ENCODE data around the gene HOXD4.

HOXD4 gene

DNA sequence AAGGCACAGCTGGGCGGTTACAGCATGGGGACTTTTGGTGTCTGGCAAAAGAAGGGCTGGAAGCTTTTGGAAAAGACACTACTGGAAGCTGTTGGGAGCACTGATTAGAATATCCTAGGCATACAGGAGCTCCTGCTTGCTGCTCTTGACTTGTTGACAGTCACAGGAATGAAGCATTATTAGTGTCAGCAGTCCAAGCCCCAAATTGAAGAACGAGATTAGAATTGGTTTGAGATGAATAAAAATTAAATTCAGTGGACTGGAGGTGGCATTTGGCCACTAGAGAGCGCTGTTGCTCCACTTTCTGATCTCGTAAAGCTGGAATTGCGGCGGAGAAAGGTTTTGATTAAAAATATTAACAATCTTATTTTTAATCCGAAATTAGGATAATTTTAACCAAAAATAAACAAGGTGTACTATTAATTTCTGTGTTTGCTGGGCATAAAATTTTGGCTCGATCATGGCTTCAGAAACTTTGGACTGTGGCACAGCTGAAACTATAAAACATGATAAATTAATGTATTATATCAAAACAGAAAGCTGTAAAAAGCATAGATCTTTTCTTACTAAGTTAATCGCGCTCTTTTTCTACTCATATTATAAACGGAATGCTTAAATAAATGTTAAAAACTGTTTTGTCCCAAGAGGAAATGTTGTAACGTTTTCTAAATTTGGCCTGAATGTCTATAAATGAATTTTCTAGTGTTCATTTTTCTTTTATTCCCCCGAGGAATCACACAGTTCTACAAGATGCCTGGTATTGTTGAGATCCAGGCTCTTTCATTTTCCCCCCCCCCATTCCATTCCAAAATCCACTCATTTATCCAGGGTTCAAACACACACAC lies 24.2 kb upstream of the HOXD4 start:
- DNase-seq = peak in 5 of 14 donors; percentile 24 to 55 (median 40)

DNA sequence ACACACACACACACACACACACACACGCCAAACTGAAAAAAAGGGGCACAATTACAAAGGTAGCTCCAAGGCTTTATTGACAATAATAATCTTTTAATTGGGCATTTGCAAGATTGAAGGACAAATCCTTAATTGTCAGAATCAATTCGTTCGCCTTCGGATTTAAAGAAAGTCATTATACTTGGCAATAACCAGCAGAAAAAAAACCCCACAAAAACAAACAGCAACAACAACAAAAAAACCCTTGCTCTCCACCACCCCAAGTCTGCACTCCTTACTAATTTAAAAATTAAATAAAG lies 23.6 kb upstream of the HOXD4 start:
- DNase-seq = no peak

DNA sequence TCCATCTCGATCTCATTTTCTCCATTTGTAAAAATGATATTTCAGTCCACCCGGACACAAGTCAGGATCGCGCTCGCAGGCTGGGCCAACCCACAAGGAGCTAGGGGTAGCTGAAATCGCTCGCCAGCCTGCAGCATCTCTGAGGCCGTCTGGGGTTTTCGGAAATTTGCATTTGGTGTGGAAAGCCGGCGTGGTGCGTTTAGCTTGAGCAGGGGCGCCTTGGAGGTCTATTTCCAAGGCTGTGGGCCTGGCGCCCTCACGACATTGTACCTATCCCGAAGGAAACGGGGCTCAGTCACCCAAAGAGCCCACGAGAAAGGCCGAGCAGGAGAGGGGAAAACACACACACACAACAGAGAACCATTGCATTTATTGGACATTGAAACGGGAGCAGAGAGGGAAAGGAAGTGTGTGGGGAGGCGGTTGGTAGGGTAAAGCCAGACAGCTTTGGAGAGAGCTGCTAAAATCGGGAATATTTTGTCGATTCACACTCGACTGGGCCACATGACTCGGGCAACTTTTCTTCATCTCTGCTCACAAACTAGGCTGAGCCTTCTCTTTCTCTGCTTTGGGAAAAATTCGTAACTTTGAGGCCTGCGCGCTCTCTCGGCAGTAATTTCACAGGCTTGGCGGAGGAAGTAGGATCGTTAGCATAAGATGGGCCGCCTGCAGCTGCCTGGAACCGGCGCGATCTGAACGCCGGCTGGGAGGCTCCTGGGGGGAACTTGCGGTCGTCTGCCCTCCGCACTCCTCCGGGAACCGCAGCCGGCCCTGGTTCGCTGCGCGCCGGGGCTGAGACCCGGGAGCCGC lies 23.0 kb upstream of the HOXD4 start:
- no peak for DNase-seq

DNA sequence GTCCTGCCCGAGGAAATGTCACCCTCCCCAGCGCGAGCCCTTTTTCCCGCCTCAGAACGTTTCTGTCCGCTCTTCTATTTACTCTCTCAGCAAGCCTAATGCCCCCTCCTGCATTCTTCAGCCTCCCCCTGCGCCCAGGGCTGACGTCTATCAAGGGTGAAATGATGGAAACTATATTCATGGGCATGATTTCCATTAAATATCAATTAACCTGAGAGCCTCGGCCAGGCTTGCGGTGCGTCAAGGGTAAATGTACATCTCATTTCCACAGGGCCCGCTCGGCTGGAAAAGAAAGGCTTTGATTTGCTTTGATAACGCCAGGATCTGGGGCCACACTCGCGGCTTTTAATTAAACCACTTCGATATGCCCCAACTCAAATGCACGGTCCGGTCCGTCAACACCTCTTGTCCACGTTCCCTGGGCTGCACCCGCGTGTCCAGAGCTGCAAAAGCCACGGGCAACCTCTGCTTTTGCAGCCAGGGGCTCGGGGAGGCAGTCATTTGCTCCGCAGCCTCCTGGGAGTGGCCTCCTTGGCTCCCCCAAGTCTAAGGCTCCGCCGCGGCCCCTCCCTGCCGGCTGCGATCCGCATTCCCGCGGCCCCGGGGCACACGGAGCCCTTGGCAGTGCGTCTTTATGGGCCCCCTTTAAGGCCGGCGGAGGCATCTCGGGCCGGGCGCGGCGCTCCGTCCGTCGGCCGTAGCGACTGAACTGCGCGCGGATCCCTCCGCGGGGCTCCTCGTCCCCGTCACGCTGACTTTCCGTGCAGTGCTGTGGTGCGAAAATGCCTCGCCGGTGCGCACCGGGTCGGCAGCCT lies 22.2 kb upstream of the HOXD4 start, which contains the start of gene HOXD8:
TSS of gene HOXD8 (plus strand) at position 724 of the 815 bp plus-strand sequence. CDS start 662 bp downstream, outside the sequence.
- DNase-seq = peak in 4 of 14 donors; percentile 30 to 50 (median 44)

DNA sequence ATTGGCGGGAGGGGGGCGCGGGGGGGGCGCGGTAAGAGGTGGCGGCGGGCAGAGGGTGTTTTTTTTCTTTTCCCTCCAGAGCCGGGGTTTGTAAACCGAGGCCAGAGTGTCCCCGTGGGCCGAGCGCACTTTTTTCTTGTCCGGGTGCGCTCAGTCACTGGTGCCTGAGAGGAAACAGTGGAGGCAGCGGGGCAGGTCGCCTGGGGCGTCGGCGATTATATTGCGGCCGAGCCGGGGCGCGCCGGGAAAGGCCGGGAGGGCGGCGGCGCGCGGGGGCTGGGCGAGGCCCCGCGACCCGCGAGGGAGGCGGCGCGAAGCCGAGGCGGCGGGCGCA lies 21.6 kb upstream of the HOXD4 start:
- DNase-seq = peak in 2 of 14 donors; percentile 42 to 57

DNA sequence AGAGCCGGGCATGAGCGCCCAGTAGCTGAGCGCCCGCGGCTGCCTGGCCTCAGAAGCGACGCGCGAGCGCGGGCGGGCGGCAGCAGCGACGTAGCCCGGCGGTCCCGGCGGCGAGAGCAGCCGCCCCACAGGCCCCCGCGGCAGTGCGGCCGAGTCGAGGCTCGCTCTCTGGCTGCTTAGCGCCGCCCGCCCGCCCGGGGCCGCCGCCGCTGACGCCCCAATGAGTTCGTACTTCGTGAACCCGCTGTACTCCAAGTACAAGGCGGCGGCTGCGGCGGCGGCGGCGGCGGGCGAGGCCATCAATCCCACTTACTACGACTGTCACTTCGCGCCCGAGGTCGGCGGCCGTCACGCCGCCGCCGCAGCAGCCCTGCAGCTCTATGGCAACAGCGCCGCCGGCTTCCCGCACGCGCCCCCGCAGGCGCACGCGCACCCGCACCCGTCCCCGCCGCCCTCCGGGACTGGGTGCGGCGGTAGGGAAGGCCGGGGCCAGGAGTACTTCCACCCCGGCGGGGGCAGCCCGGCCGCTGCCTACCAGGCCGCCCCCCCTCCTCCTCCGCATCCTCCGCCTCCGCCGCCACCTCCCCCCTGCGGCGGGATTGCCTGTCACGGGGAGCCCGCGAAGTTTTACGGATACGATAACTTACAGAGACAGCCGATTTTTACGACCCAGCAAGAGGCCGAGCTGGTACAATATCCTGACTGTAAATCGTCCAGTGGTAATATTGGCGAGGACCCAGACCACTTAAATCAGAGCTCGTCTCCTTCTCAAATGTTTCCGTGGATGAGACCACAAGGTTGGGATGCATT lies 21.0 kb upstream of the HOXD4 start:
- DNase-seq = peak in 2 of 14 donors; percentile 8 to 57

DNA sequence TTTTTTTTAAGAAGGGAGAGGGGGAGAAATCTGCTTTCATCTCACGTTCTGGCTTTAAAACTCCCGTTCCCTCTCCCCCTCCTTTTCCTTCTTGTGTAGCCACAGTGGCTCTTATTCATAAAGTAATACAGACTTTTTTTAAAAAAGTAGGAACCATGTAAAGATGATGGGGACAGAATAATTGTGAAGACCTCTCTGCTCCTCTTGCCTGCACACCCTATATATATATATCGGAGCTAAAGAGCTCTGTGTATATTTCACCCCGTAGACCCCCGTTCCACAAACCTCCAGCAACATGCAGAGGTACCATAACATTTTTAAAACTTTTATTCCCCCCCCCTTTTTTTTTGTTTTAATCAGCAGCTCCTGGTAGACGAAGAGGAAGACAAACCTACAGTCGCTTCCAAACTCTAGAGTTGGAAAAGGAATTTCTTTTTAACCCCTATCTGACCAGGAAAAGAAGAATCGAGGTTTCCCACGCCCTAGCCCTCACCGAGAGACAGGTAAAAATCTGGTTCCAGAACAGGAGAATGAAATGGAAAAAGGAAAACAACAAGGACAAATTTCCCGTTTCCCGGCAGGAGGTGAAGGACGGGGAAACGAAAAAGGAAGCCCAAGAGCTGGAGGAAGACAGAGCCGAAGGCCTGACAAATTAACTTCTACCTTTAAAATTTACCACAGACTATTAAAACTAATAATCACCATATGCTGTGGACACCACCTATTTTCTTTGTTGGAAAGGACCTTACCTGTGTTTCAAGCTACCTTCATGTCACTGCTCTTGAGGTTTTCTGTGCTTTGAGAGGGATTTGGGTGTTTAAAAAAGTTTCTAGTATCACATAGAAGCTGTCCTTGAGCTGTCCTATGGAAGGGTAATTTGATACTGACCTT lies 20.1 kb upstream of the HOXD4 start:
- no peak for DNase-seq

DNA sequence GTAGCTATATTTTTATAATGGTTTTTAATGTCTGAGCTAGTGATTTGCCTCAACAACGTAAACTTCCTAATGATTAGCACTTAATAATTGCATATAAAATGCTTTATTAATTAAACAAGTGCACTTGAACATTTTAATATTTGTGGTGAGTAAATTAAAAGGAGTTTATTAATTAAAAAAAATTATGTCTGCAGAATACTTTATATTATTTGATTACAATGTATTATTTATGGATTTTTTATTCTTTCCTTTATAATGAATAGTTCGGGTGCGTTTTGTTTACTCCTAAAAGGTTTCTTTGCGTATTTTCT lies 19.5 kb upstream of the HOXD4 start:
- DNase-seq = no peak

DNA sequence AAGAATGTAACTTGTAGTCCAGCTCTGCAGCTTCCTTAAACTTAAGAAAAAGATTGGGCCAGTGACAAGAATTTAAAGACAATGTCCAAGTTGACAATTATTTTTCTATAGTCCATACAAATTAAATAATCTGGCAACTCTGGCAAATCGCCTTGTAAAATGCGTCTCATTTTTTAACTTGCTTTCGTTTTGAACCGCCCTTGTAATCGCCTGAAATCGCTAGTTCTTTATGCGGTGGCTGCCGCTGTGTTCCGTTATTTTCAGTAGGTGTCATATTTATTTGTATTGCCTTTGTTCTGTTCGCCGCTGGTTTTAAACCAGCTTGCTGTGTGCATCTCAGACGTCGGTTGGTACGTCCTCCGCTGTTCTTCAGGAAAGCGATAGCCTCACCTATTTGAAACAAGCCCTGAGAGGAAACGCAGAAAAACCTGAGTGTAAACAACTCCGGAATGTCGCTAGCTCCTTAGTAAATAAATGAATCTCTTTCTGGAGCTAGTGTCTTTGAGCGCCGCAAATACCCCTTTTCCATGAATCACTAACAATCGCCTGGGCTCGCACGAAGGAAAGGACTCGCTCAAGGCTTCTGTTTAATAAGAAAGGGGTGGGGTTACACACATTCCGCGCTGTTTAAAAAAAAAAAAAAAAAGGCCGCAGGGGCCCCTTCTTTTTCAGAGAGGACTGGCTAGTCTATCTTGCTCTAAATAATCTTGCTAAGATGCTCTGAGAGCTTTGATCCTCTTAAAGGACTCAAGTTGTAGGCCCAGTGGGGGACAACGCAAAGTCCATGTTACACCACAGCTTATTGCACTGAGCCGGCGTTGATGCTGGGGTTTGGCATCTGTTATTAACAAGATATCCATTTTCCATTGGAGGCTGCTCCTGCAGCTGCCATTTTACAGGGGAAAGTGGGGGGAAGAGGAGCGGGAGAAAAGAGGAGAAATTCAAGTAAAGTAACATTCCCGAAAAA lies 18.9 kb upstream of the HOXD4 start:
- DNase-seq = no peak

DNA sequence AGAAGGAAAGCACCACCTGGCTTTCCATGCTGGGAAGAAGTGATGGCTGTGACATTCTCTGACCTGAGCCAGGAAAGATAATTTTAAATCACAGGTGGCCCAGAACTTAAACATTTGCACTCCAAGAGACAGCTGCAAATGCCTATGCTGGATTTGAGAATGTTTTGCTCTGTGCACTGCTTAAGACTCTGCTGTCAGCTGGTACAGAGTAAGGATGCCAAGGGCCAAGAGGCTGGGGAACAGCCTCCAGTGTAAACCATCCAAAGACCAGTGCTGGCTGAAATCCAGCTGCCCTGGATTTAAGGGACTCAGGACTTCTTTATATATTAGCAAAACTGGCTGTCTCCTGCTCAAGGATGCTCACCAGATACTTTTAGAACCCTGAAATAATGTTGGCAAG lies 18.0 kb upstream of the HOXD4 start:
- DNase-seq = peak in 1 of 14 donors; percentile 13

DNA sequence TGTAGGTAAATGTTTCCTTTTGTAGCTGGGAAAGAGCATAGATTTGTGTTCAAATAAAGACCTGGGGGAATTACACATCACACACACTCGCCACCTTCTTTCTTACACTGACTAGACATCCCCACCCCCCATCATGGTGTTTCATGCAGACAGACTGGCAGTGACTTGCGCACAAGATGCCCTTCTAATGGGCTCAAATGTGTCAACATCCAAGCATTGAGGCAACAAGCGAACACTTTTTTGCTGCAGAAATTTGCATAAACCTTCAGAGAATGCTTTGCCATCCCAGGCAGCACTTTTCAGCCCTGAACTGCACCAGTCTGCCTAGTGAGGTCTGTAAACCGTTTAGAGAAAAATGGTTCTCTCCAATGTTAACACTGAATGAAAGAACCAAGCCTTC lies 17.3 kb upstream of the HOXD4 start:
- DNase-seq = no peak

DNA sequence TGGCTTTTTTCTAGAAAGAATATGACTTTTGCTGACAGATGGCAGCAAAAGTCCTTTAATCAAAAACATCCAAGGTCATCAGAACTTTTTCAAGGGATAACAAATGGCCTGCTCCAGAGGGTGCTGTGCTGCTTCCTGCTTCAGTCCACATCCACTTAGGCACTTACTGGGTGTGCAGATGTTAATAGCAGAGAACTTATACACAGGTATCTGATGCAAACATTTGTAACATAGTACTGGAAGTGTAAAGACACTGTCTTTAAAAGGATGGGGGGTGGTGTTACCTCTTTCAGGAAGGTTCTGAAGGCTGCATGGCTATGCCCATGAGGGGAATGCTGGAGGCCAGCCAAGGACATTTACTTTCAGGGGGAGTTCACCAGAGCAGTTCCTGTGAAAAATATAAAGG lies 16.3 kb upstream of the HOXD4 start:
- no peak for DNase-seq

DNA sequence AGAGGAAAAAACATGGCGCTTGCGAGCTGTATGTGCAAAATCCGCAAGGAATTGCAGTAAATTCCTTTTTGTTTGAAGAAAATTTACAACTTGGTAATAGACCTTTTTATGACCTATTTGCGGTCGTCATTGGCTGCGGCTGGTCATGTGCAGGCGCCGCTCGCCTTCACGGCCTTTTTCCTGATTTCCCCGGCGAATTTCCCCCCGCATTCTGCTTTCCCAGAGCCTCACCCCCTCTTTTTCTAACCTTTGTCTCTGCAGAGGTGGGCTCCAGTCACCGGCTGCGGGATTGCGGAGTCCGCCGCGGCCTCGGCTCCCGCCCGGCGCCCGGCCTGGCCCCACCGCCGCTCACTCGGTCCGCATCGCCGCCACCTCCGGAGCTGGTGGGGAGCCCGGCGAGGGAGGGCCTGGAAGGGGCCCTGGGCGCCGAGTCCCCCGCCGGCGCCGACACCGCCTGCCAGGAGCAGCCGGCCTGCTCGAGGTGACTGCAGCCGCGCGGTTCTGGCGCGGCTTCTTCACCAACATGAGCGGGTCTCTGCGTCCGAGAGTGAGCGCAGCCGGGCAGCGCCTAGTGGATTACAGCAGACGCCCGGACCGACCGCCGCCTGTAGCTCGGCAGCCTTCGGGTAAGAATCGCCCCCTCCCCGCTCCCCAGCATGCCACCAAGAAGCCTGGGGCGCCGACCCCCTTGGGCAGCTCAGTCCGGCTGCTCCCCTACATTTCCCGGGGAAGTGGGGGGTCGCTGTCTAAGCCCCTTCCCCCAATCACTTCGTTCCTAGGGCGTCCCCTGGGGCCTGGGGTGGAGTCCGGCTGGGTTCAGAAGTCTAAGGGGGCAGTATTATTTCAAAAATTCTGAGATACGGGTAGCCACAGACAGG lies 14.7 kb upstream of the HOXD4 start:
- peak in 2 of 14 donors; percentile 21 to 25 for DNase-seq

DNA sequence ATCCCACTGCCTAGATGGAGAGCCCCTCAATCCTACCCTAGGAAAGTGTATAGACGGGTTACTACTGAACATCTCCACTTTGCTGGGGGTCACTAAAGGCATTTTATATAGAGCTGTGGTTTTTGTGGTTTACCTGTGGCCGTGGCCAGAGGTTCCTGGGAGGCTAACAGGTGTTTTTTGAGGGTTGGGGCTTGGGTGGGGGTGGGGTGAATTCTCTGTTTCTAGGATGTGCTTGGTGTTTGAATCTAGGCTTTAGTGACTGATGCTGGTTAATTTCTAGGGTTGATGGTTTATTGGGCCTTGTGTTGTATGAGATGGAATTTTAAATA lies 14.1 kb upstream of the HOXD4 start:
- DNase-seq = no peak

DNA sequence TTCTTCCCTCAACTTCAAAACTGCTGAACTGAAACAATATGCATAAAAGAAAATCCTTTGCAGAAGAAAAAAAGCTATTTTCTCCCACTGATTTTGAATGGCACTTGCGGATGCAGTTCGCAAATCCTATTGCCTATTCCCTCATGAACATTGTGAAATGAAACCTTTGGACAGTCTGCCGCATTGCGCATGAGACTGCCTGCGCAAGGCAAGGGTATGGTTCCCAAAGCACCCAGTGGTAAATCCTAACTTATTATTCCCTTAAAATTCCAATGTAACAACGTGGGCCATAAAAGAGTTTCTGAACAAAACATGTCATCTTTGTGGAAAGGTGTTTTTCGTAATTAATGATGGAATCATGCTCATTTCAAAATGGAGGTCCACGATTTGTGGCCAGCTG lies 13.4 kb upstream of the HOXD4 start:
- DNase-seq = no peak

DNA sequence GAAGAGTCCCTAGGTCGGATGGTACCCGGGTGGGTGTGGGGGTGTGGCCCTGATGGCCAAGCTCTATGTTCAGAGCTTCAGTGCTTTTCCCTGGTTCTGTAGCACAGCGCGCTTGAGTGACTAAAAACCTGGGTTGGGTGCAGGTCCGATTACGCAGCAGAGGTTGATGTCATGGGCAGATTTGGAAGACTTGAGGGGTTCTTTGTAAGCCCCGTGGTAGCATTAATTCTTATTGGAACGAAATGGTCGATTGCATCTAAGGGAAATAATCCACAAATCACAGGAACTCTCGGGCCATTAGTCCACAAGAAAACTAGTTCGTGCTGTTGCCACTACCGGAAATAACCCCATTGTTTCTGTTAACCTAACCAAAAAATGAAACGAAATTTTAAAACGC lies 12.8 kb upstream of the HOXD4 start:
- no peak for DNase-seq

DNA sequence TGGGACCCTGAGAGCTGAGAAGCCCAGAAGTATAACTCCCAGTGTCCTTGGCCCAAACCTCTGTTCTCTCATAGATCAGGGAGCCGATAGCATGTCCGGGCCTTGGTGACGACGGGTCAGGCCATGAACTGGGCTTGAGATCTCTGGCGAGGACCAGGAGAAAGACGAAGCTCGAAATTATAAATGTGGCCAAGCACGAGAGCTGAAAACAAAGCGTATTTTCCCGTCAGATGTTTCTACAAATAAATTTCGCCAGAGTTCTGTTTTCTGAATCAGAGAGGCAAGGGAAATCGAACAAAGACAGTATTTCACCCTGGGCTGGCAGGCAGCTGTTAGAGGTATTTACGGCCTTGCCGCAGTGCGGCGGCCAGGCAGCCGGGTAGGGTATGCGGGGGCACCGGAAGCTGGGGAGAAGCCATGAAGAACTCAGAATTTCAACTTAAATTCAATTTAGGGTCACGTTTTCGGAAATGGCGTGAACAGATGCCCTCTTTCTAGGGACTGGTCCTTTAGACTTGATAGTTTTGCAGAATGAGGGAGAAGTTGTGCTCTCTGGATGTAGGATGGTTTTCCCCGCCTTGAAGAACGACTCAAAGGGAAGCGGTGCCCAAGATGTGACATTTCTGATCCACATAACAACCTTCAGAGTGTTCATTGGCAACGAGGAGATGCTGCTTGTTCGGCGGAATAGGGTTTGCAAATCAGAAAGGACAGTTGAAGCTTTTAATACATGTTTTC lies 12.3 kb upstream of the HOXD4 start:
- no peak for DNase-seq

Data from C1 segment of cervical spinal cord (tissue), 14 donors.